H9 (cell line): Measurements from ENCODE around the gene GPR45. TPM values are rescaled to one million over a fixed set of nuclear protein-coding genes. Genes with fewer than 3 reads are reported as not detected.

ENCODE experiments used
- DNase-seq: peaks from one replicate; pipeline ENCODE4 v3.0.0-alpha.2; 2017
- H2AFZ ChIP-seq: one replicate; pipeline ENCODE4 v1.6.1; 2013; ENCODE audit warnings: mild to moderate bottlenecking, low read length, control low read depth, moderate library complexity
- H2AK5ac ChIP-seq: 2 replicates; pipeline ENCODE4 v1.6.1; 2013; ENCODE audit warnings: low read length, control low read depth, mixed read lengths; ENCODE audit not compliant: insufficient read length
- H2BK120ac ChIP-seq: one replicate; pipeline ENCODE4 v1.6.1; 2013; ENCODE audit warnings: low read depth, mild to moderate bottlenecking, low read length, control low read depth, inconsistent platforms; ENCODE audit not compliant: poor library complexity, severe bottlenecking
- H2BK12ac ChIP-seq: 2 replicates; pipeline ENCODE4 v1.6.1; 2013; ENCODE audit warnings: low read length, control low read depth, mixed read lengths, low read depth; ENCODE audit not compliant: insufficient read length
- H2BK15ac ChIP-seq: 2 replicates; pipeline ENCODE4 v1.6.1; 2013; ENCODE audit warnings: low read depth, low read length, control low read depth
- H2BK20ac ChIP-seq: one replicate; pipeline ENCODE4 v1.6.1; 2013; ENCODE audit warnings: low read depth, mild to moderate bottlenecking, low read length, control low read depth, inconsistent platforms; ENCODE audit not compliant: poor library complexity, severe bottlenecking
- H2BK5ac ChIP-seq: 2 replicates; pipeline ENCODE4 v1.6.1; 2013; ENCODE audit warnings: low read length, control low read depth, mixed read lengths; ENCODE audit not compliant: insufficient read length
- H3K14ac ChIP-seq: 2 replicates; pipeline ENCODE4 v1.6.1; 2013; ENCODE audit warnings: low read length, control low read depth; ENCODE audit not compliant: insufficient read depth
- H3K18ac ChIP-seq: 2 replicates; pipeline ENCODE4 v1.6.1; 2013; ENCODE audit warnings: low read depth, mild to moderate bottlenecking, mixed read lengths, low read length, control low read depth; ENCODE audit not compliant: insufficient read length
- H3K23ac ChIP-seq: 2 replicates; pipeline ENCODE4 v1.6.1; 2013; ENCODE audit warnings: low read length, control low read depth, mixed read lengths, low read depth; ENCODE audit not compliant: insufficient read length
- H3K23me2 ChIP-seq: 2 replicates; pipeline ENCODE4 v1.6.1; 2013; ENCODE audit warnings: low read depth, mild to moderate bottlenecking, mixed read lengths, low read length, control low read depth; ENCODE audit not compliant: insufficient read length, poor library complexity, severe bottlenecking
- H3K27ac ChIP-seq: 2 replicates; pipeline ENCODE4 v1.5.1; 2013; ENCODE audit warnings: low read length, control low read depth, mixed read lengths, low read depth; ENCODE audit not compliant: insufficient read length
- H3K27me3 ChIP-seq: 2 replicates; pipeline ENCODE4 v1.6.1; 2013; ENCODE audit warnings: low read length, control low read depth, inconsistent platforms; ENCODE audit not compliant: insufficient read depth
- H3K4ac ChIP-seq: 2 replicates; pipeline ENCODE4 v1.6.1; 2013; ENCODE audit warnings: low read depth, mild to moderate bottlenecking, control low read depth, inconsistent platforms, low read length, moderate library complexity
- H3K4me1 ChIP-seq: 2 replicates; pipeline ENCODE4 v1.6.1; 2013; ENCODE audit warnings: low read length, control low read depth, inconsistent platforms; ENCODE audit not compliant: insufficient read depth
- H3K4me2 ChIP-seq: 2 replicates; pipeline ENCODE4 v1.6.1; 2013; ENCODE audit warnings: low read length, control low read depth, mixed read lengths; ENCODE audit not compliant: insufficient read length, insufficient read depth
- H3K56ac ChIP-seq: 2 replicates; pipeline ENCODE4 v1.6.1; 2013; ENCODE audit warnings: low read depth, mild to moderate bottlenecking, mixed read lengths, low read length, control low read depth; ENCODE audit not compliant: insufficient read length
- H3K79me1 ChIP-seq: 2 replicates; pipeline ENCODE4 v1.6.1; 2013; ENCODE audit warnings: low read depth, mild to moderate bottlenecking, moderate library complexity, low read length, control low read depth, inconsistent platforms; ENCODE audit not compliant: insufficient read depth, poor library complexity, severe bottlenecking
- H3K79me2 ChIP-seq: 2 replicates; pipeline ENCODE4 v1.6.1; 2013; ENCODE audit warnings: low read length, control low read depth, inconsistent platforms; ENCODE audit not compliant: insufficient read depth
- H3K9ac ChIP-seq: 2 replicates; pipeline ENCODE4 v1.6.1; 2013; ENCODE audit warnings: low read length, control low read depth, mixed read lengths; ENCODE audit not compliant: insufficient read length; ENCODE audit errors: extremely low read depth
- H3K9me3 ChIP-seq: one replicate; pipeline ENCODE4 v1.6.1; 2013; ENCODE audit warnings: low read depth, low read length, inconsistent platforms; ENCODE audit not compliant: control insufficient read depth
- H3T11ph ChIP-seq: one replicate; pipeline ENCODE4 v1.6.1; 2013; ENCODE audit warnings: mild to moderate bottlenecking, low read length, control low read depth, inconsistent platforms
- H4K20me1 ChIP-seq: one replicate; pipeline ENCODE4 v1.6.1; 2013; ENCODE audit not compliant: control insufficient read depth, insufficient read length, insufficient read depth
- H4K5ac ChIP-seq: 2 replicates; pipeline ENCODE4 v1.6.1; 2013; ENCODE audit warnings: low read depth, mild to moderate bottlenecking, mixed read lengths, low read length, control low read depth; ENCODE audit not compliant: insufficient read length
- H4K8ac ChIP-seq: replicated peaks from 2 replicates; pipeline ENCODE4 v1.6.1; 2013; ENCODE audit warnings: low read length, control low read depth, mixed read lengths, low read depth; ENCODE audit not compliant: insufficient read length
- H4K91ac ChIP-seq: 2 replicates; pipeline ENCODE4 v1.6.1; 2013; ENCODE audit warnings: low read depth, mild to moderate bottlenecking, moderate library complexity, mixed read lengths, low read length, control low read depth; ENCODE audit not compliant: insufficient read length
- H3K27ac Mint-ChIP-seq, 3 experiments: 2 replicates in 2 of 3; 3 replicates in 1 of 3; pipeline ENCODE4 v1.8.0; 2020 to 2021; ENCODE audit warnings: mixed read lengths in 3 of 3, mild to moderate bottlenecking in 1 of 3, moderate library complexity in 1 of 3
- H3K27me3 Mint-ChIP-seq: 2 replicates; pipeline ENCODE4 v1.8.0; 2021; ENCODE audit warnings: low read depth, mild to moderate bottlenecking, moderate library complexity, mixed read lengths
- H3K36me3 Mint-ChIP-seq, 3 experiments: 2 replicates in 2 of 3; 3 replicates in 1 of 3; pipeline ENCODE4 v1.8.0; 2020 to 2021; ENCODE audit warnings: low read depth in 3 of 3, mixed read lengths in 3 of 3; ENCODE audit not compliant: insufficient read depth in 1 of 3
- H3K4me1 Mint-ChIP-seq, 2 experiments: 2 replicates each; pipeline ENCODE4 v1.8.0; 2020; ENCODE audit warnings: mixed read lengths in 2 of 2
- H3K4me3 Mint-ChIP-seq, 2 experiments: 2 replicates in 1 of 2; 3 replicates in 1 of 2; pipeline ENCODE4 v1.8.0; 2020 to 2021; ENCODE audit warnings: mild to moderate bottlenecking in 2 of 2, mixed read lengths in 2 of 2, moderate library complexity in 1 of 2
- H3K9me3 Mint-ChIP-seq, 2 experiments: 2 replicates in 1 of 2; 3 replicates in 1 of 2; pipeline ENCODE4 v1.8.0; 2020; ENCODE audit warnings: mild to moderate bottlenecking in 2 of 2, mixed read lengths in 2 of 2, moderate library complexity in 1 of 2
- WGBS: extraction: QIAGEN DNeasy Blood & Tissue Kit; methylation state at CpG from one replicate; pipeline ENCODE4 v1.1.7; 2013; ENCODE audit warnings: missing lambda C conversion rate, low lambda C conversion rate, mixed read lengths; ENCODE audit not compliant: insufficient read length; ENCODE audit errors: extremely low coverage; 5-methylcytosine and 5-hydroxymethylcytosine counted together
- total RNA-seq: library from RNA; stranded (reverse); gene quantifications from 2 replicates; pipeline ENCODE4 v1.2.1, GENCODE V29; 2021
- TF ChIP-seq, protein P1 (sequence below): fragments of 200-600 bp; sonication (generic); conservative IDR thresholded peaks from 3 replicates; pipeline ENCODE4 v1.8.0; 2021; ENCODE audit warnings: antibody characterized with exemption, mild to moderate bottlenecking

Gene GPR45
- total RNA-seq, 1 experiment from 2014 or later: not detected

DNA sequence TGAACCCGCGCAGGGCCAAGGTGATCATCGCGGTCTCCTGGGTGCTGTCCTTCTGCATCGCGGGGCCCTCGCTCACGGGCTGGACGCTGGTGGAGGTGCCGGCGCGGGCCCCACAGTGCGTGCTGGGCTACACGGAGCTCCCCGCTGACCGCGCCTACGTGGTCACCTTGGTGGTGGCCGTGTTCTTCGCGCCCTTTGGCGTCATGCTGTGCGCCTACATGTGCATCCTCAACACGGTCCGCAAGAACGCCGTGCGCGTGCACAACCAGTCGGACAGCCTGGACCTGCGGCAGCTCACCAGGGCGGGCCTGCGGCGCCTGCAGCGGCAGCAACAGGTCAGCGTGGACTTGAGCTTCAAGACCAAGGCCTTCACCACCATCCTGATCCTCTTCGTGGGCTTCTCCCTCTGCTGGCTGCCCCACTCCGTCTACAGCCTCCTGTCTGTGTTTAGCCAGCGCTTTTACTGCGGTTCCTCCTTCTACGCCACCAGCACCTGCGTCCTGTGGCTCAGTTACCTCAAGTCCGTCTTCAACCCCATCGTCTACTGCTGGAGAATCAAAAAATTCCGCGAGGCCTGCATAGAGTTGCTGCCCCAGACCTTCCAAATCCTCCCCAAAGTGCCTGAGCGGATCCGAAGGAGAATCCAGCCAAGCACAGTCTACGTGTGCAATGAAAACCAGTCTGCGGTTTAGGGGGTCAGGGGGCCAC lies 897 bp downstream of the GPR45 start:
- Histone ChIP-seq H2AK5ac (no peak overlapping the region), H2BK120ac (no peak overlapping the region), H3K4me2 (no peak overlapping the region), H3K27me3 (no peaks in the 10 kb centered on the region), H3K9me3 (no peaks in the 10 kb centered on the region), H3K18ac (no peak overlapping the region), H3K56ac (no peak overlapping the region), H2AFZ (no peak overlapping the region), H3K4ac (no peak overlapping the region), H4K5ac (no peak overlapping the region), H4K8ac (no peak overlapping the region), H3K27ac (no peak overlapping the region), H3T11ph (no peak overlapping the region), H3K14ac (no peak overlapping the region), H4K91ac (no peak overlapping the region), H3K79me2 (no peaks in the 10 kb centered on the region), H2BK12ac (no peak overlapping the region), H3K23ac (no peak overlapping the region), H3K79me1 (no peaks in the 10 kb centered on the region), H3K9ac (no peak overlapping the region), H3K4me1 (no peaks in the 10 kb centered on the region), H4K20me1 (no peaks in the 10 kb centered on the region), H2BK15ac (no peak overlapping the region), H2BK5ac (no peak overlapping the region), H3K23me2 (no peaks in the 10 kb centered on the region), H2BK20ac (no peak overlapping the region)
- Mint-ChIP-seq H3K27ac (no peak overlapping the region), H3K4me3 (no peak overlapping the region), H3K36me3 (no peaks in the 10 kb centered on the region; a peak in 1 of 7 replicates), H3K4me1 (peaks cover 3 to 7% of the 10 kb centered on the region in 2 experiments), H3K27me3 (peaks cover 14% of the 10 kb centered on the region), H3K9me3 (no peaks in the 10 kb centered on the region; a peak in 1 of 5 replicates)
- DNase-seq: no peak
- TF ChIP-seq, protein P1, sequence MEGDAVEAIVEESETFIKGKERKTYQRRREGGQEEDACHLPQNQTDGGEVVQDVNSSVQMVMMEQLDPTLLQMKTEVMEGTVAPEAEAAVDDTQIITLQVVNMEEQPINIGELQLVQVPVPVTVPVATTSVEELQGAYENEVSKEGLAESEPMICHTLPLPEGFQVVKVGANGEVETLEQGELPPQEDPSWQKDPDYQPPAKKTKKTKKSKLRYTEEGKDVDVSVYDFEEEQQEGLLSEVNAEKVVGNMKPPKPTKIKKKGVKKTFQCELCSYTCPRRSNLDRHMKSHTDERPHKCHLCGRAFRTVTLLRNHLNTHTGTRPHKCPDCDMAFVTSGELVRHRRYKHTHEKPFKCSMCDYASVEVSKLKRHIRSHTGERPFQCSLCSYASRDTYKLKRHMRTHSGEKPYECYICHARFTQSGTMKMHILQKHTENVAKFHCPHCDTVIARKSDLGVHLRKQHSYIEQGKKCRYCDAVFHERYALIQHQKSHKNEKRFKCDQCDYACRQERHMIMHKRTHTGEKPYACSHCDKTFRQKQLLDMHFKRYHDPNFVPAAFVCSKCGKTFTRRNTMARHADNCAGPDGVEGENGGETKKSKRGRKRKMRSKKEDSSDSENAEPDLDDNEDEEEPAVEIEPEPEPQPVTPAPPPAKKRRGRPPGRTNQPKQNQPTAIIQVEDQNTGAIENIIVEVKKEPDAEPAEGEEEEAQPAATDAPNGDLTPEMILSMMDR: no peak
- WGBS: no CpG with 5 or more reads among the region's 50 CpGs
